Activated B cell treated with CpG ODN at 0.5 μM for 24 hours (primary cell): ENCODE results near the gene MTG2. TPM values are rescaled to one million over a fixed set of nuclear protein-coding genes. Genes with fewer than 3 reads are reported as not detected.

ENCODE experiments used
- ATAC-seq: fragments of 200-7000 bp; cut with Tn5 transposase; one replicate; pipeline ENCODE4 v1.10.0; 2021; ENCODE audit warnings: low read depth, mild to moderate bottlenecking, moderate library complexity
- CTCF ChIA-PET: fragments of 350-600 bp; sonication (Branson Sonifier 250); formaldehyde crosslinking; loops from one replicate; lab custom pipeline; 2021; ENCODE audit warnings: antibody characterized with exemption; lab: Charles Lee
- POLR2A ChIA-PET: fragments of 350-600 bp; sonication (Branson Sonifier 250); formaldehyde crosslinking; loops from one replicate; lab custom pipeline; 2021; ENCODE audit warnings: antibody characterized with exemption; lab: Charles Lee
- DNase-seq: peaks from one replicate; pipeline ENCODE4 v3.0.0; 2022
- H3K27ac Mint-ChIP-seq: one replicate; pipeline ENCODE4 v1.8.0; 2020; ENCODE audit warnings: mixed read lengths
- H3K27me3 Mint-ChIP-seq: one replicate; pipeline ENCODE4 v1.8.0; 2021; ENCODE audit warnings: mixed read lengths
- H3K36me3 Mint-ChIP-seq: one replicate; pipeline ENCODE4 v1.8.0; 2021; ENCODE audit warnings: low read depth, mixed read lengths
- H3K4me1 Mint-ChIP-seq: one replicate; pipeline ENCODE4 v1.8.0; 2021; ENCODE audit warnings: mixed read lengths
- H3K4me3 Mint-ChIP-seq: one replicate; pipeline ENCODE4 v1.8.0; 2020; ENCODE audit warnings: mild to moderate bottlenecking, mixed read lengths
- H3K9me3 Mint-ChIP-seq: one replicate; pipeline ENCODE4 v1.8.0; 2020; ENCODE audit warnings: mixed read lengths
- intact Hi-C: fragments of 100-400 bp; cut with micrococcal nuclease; formaldehyde crosslinking; loops from one replicate; pipeline ENCODE4 v1.15.1; 2024
- total RNA-seq: library from RNA; stranded (reverse); gene quantifications from 2 replicates; pipeline ENCODE4 v1.2.3, GENCODE V29; 2022
- TF ChIP-seq, protein P1 (sequence below): fragments of 200-600 bp; IDR thresholded peaks from one replicate; pipeline ENCODE4 v1.8.0; 2022; ENCODE audit warnings: antibody characterized with exemption, mild to moderate bottlenecking

MTG2 gene
- total RNA-seq, 1 donor from 2014 or later: 46.8 TPM

DNA sequence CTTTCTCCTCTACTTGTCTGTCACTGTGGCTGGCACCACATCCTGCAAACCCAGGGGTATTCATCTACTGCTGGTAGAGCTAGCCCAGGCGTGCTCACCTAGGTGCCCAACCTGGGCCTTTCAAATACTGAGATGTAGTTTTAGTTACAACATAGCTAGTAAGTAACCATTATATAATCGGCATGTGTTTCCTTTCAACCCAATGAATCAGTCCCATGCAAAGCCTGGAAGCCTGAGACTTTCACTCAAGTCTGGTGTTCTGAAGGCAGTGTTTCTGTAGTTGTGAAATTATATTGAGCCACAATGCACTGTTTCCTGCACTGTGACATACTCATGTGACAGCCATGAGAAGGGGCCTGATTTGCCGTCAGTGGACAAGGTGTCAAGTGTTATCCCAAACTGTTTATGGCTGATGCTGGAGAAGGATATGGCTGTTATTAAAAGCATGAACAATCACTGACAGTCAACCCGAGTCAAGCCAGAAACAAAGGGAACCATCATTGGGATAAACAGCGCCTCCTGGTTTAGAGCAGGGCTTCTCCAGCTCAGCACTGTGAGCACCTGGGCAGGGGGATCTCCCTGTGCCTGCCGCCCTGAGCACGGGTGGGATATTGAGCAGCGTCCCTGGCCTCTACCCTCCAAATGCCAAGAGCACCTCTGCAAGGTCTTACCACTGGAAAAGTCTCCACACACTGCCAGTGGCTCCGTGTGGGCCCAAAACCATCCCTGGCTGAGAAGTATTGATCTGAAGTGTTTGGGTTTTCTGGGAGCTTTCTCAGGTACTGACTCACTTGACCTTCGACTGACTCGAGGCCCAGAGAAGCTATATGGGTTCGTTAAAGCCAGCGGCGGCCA lies 41.2 kb upstream of the MTG2 start:
- intact Hi-C loops: loop anchor here (5.0 kb wide), 1 partner anchor 246 kb away; the partner anchor contains the start of gene RPS21
- DNase-seq (no peak), ATAC-seq (no peak)
- Mint-ChIP-seq H3K27me3 (no peaks in the 10 kb centered on the region), H3K4me3 (peak overlapping the region; percentile 89), H3K9me3 (no peaks in the 10 kb centered on the region), H3K27ac (peak overlapping the region; percentile 78), H3K36me3 (peaks cover 50% of the 10 kb centered on the region), H3K4me1 (peaks cover 43% of the 10 kb centered on the region)
- CTCF ChIA-PET: interaction anchor here (0.6 kb wide), 1 partner anchor 73 kb away, joined by 3 read pairs; no protein-coding TSS in a partner anchor
- TF ChIP-seq, protein P1, sequence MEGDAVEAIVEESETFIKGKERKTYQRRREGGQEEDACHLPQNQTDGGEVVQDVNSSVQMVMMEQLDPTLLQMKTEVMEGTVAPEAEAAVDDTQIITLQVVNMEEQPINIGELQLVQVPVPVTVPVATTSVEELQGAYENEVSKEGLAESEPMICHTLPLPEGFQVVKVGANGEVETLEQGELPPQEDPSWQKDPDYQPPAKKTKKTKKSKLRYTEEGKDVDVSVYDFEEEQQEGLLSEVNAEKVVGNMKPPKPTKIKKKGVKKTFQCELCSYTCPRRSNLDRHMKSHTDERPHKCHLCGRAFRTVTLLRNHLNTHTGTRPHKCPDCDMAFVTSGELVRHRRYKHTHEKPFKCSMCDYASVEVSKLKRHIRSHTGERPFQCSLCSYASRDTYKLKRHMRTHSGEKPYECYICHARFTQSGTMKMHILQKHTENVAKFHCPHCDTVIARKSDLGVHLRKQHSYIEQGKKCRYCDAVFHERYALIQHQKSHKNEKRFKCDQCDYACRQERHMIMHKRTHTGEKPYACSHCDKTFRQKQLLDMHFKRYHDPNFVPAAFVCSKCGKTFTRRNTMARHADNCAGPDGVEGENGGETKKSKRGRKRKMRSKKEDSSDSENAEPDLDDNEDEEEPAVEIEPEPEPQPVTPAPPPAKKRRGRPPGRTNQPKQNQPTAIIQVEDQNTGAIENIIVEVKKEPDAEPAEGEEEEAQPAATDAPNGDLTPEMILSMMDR: no peak
- POLR2A ChIA-PET: interaction anchor here (1.3 to 1.9 kb wide), 3 partner anchors 15 to 75 kb away, joined by 3 to 11 read pairs (median 5); partner anchors contain the start of gene LSM14B

DNA sequence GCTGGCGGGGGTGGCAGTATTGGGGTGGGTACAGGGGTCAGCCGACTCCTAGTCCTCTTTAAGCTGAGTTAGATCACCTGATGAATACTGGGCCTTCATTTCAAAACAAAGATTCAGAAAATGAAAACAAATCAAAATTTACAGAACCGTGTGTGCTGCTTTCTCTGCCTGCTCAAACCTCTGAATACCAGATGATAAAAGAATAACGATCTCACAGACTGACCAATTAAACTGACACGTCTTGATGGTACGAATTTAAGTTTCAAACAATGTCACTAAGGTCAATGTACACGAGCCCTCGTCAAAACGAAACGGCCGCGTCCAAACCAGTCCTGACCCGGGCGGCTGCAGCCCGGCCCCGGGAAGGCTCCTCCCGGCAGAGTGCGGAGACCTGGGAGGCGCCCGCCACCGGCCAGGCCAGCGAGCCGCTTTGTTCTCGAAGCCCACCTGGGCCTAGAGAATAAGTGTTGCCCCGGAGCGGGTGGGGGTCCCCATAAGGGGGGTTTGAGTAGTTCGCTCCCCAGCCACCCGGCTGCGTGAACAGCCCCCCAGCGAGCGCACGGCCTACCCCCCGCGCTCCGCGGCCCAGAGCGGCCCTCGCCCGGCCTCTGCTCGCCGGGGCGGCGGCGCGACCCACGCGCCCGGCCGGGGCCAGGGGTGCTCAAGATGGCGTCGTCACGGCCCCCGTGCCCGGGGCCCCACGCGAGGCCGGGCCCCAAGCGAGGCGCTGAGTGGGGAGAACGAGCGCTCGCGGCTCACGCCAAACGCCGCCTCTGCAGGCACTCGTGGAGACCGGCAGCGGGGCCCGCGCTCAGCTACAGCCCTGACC lies 40.4 kb upstream of the MTG2 start:
- no peaks in the 10 kb centered on the region for H3K9me3 Mint-ChIP-seq
- no peaks in the 10 kb centered on the region for H3K27me3 Mint-ChIP-seq
- intact Hi-C loops: loop anchor here (1.0 to 5.0 kb wide), 4 partner anchors 20 to 245 kb away; partner anchors contain the start of genes LSM14B and RPS21
- DNase-seq: no peak
- TF ChIP-seq, protein P1: no peak
- peak overlapping the region; percentile 89 for H3K4me3 Mint-ChIP-seq
- peaks cover 43% of the 10 kb centered on the region for H3K4me1 Mint-ChIP-seq
- POLR2A ChIA-PET: interaction anchor here (1.0 to 1.9 kb wide), 7 partner anchors 8 to 651 kb away, joined by 3 to 11 read pairs (median 5); partner anchors contain the start of genes LSM14B and MTG2
- peaks cover 41% of the 10 kb centered on the region for H3K36me3 Mint-ChIP-seq
- peak; percentile 7 for ATAC-seq
- peak overlapping the region; percentile 78 for H3K27ac Mint-ChIP-seq
- CTCF ChIA-PET: interaction anchor here (1.9 kb wide), 1 partner anchor 132 kb away, joined by 5 read pairs; no protein-coding TSS in a partner anchor

DNA sequence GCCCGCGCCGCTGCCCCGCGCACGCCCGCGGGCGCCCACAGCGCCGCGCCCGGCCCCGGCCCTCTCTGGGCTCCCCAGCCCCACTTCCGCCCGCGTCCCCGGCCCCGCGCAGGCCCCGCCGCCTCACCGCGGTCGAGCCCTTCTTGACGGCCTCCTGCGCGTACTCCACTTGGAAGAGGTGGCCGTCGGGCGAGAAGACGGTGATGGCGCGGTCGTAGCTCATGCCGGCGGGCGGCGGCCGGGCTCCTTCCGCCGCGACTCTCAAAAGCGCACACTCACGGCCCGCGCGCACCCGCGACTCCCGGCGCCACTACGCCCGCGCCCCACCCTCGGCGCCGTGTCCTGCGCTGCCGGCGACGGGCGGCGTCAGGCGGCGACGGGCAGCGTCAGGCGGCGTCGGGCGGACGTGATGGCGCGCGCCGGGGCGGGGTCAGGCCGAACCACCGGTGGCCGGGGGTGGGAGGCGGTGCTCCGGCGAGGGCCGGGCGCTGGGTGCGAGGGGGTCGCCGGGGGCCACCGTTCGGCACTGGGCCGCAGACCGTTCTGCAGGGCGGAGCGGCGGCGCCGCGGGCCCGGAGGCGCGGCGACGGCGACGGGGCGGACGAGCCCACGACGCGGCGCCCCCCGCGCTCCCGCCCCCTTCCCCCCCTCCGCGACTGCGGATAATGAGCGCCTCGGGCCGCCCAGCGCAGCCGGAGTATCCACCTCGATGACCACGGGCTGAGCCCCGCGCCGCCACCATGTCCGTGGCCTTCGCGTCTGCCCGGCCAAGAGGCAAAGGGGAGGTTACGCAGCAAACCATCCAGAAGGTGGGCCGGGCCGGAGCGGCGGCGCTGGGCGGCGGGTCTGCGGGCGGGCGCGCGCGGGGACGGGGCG lies 39.5 kb upstream of the MTG2 start, which contains the start of the genes PSMA7 and SS18L1:
Gene PSMA7 (minus strand): TSS at position 314 of the 876 bp plus-strand sequence. CDS start 91 bp downstream, at position 223.
Gene SS18L1 (plus strand): TSS at position 689 of the 876 bp plus-strand sequence. CDS start 52 bp downstream, at position 741.
- Mint-ChIP-seq H3K4me3 (peak within 1 kb of the TSS; percentile 89), H3K9me3 (no peaks in the 10 kb centered on the region), H3K4me1 (peaks cover 37% of the 10 kb centered on the region), H3K36me3 (peaks cover 33% of the 10 kb centered on the region), H3K27me3 (no peaks in the 10 kb centered on the region), H3K27ac (peak within 1 kb of the TSS; percentile 78)
- DNase-seq (peak; percentile 88), ATAC-seq (peak; percentile 89)
- intact Hi-C loops: loop anchor here (1.0 to 5.0 kb wide), 4 partner anchors 21 to 244 kb away; partner anchors contain the start of genes LSM14B and RPS21
- POLR2A ChIA-PET: interaction anchor here (0.7 to 1.6 kb wide), 6 partner anchors 9 to 651 kb away, joined by 3 to 12 read pairs (median 5); partner anchors contain the start of genes LSM14B and MTG2
- TF ChIP-seq, protein P1: no peak
- CTCF ChIA-PET: interaction anchor here (1.9 kb wide), 1 partner anchor 132 kb away, joined by 5 read pairs; no protein-coding TSS in a partner anchor
